Aorta (tissue), 5 donors: ENCODE measurements around the gene PGGHG. TPM values are rescaled to one million over a fixed set of nuclear protein-coding genes. Genes with fewer than 3 reads are reported as not detected.

ENCODE experiments used
- ATAC-seq: fragments of 200-7000 bp; cut with Tn5 transposase; one replicate; pipeline ENCODE4 v1.9.1; 2022; ENCODE audit warnings: moderate library complexity; ENCODE audit not compliant: low FRiP score
- DNase-seq, 2 donors: peaks; one replicate each; pipeline ENCODE4 v3.0.0-alpha.2; 2020
- H3K27ac ChIP-seq, 2 donors: one replicate each; pipeline ENCODE4 v1.5.1; 2013; ENCODE audit warnings: low read length in 2 of 2, mild to moderate bottlenecking in 2 of 2, moderate library complexity in 2 of 2, control low read depth in 1 of 2, inconsistent platforms in 1 of 2, low read depth in 1 of 2
- H3K27me3 ChIP-seq, 2 donors: one replicate each; pipeline ENCODE4 v1.6.1; 2013; ENCODE audit warnings: control low read depth in 1 of 2, low read length in 1 of 2, mild to moderate bottlenecking in 1 of 2, moderate library complexity in 1 of 2; ENCODE audit not compliant: insufficient read depth in 2 of 2, control insufficient read depth in 1 of 2
- H3K36me3 ChIP-seq, 2 donors: one replicate each; pipeline ENCODE4 v1.6.1; 2013; ENCODE audit warnings: control low read depth in 1 of 2, low read length in 1 of 2, mild to moderate bottlenecking in 1 of 2; ENCODE audit not compliant: insufficient read depth in 2 of 2, control insufficient read depth in 1 of 2
- H3K4me1 ChIP-seq, 2 donors: one replicate each; pipeline ENCODE4 v1.6.1; 2013; ENCODE audit warnings: low read length in 2 of 2, control low read depth in 1 of 2, mild to moderate bottlenecking in 1 of 2, moderate library complexity in 1 of 2; ENCODE audit not compliant: insufficient read depth in 2 of 2, control insufficient read depth in 1 of 2
- H3K4me3 ChIP-seq, 2 donors: one replicate each; pipeline ENCODE4 v1.5.1; 2013; ENCODE audit warnings: low read length in 2 of 2, control low read depth in 1 of 2, mild to moderate bottlenecking in 1 of 2
- H3K9me3 ChIP-seq: one replicate; pipeline ENCODE4 v1.6.1; 2013; ENCODE audit warnings: mild to moderate bottlenecking, low read length; ENCODE audit not compliant: control insufficient read depth
- WGBS, 2 donors: extraction: QIAGEN DNeasy Blood & Tissue Kit; methylation state at CpG; one replicate each; pipeline ENCODE4 v1.1.7; 2013; 5-methylcytosine and 5-hydroxymethylcytosine counted together
- intact Hi-C, 2 donors: fragments of 100-400 bp; cut with DNase I; formaldehyde crosslinking; loops; one replicate each; pipeline versions ENCODE4 v1.14.2 to v1.15.0; 2022
- polyA plus RNA-seq, 2 donors: library from polyadenylated mRNA; stranded (reverse); fragments of 200-250 nt; gene quantifications; one replicate each; pipeline ENCODE4 v1.2.3, GENCODE V29; 2013
- total RNA-seq, 2 donors: library from RNA; stranded (reverse); fragmentation: NEBNext Ultra II Directional; extraction: Animal tissue kit (Norgen Biotek cat#: 25700); gene quantifications; one replicate each; pipeline ENCODE4 v1.2.1, GENCODE V29; 2021
- donor health status: healthy with polysubstance abuse.
- donor health status: Bipolar disorder and iron deficiency.
- donor health status: DM: no; HTN: no; CAD: no.
- donor health status: DM: no; HTN: no; CAD: no.
- donor health status: DM: yes; HTN: yes; CAD: no.

PGGHG gene
- total and polyA plus RNA-seq, 4 donors = 23.9 to 197 (median 51.8) TPM

- Histone ChIP-seq H3K27ac (no peak within 1 kb of the TSS), H3K9me3 (no peaks in the 10 kb centered on the region), H3K36me3 (no peaks in the 10 kb centered on the region), H3K27me3 (no peaks in the 10 kb centered on the region), H3K4me3 (no peak within 1 kb of the TSS), H3K4me1 (no peaks in the 10 kb centered on the region)
- DNase-seq (peak; percentile 44 to 59), ATAC-seq (no peak)
- 53 to 54% methylated on average over 38 to 40 of the region's 40 CpGs for WGBS, 2 donors
- intact Hi-C loops = no loop called here
Measured at GRCh38 chr11:299081-299891, 10.4 kb downstream of the PGGHG start, which contains the start of gene IFITM5. Gene IFITM5, minus strand, starts transcription at chr11:299526. Its CDS starts 36 bp downstream, at chr11:299490.

- H3K36me3 ChIP-seq = no peaks in the 10 kb centered on the region
- intact Hi-C loops = loop anchor here in 1 of 2 donors (10.0 kb wide), 1 partner anchor 65 kb away; the partner anchor contains the start of genes PSMD13 and SIRT3
- no peaks in the 10 kb centered on the region for H3K9me3 ChIP-seq
- peak; percentile 53 to 77 for DNase-seq
- H3K27ac ChIP-seq = no peak overlapping the region
- WGBS, 2 donors = 5 to 9% methylated on average over 20 of the region's 20 CpGs
- no peaks in the 10 kb centered on the region for H3K4me1 ChIP-seq
- no peak overlapping the region for H3K4me3 ChIP-seq
- ATAC-seq = no peak
- no peaks in the 10 kb centered on the region for H3K27me3 ChIP-seq
Measured at GRCh38 chr11:299951-300735, 11.2 kb downstream of the PGGHG start.

- Histone ChIP-seq H3K27me3 (no peaks in the 10 kb centered on the region), H3K36me3 (no peaks in the 10 kb centered on the region), H3K9me3 (no peaks in the 10 kb centered on the region), H3K4me1 (no peaks in the 10 kb centered on the region), H3K4me3 (no peak overlapping the region), H3K27ac (no peak overlapping the region)
- ATAC-seq (no peak), DNase-seq (no peak)
- intact Hi-C loops = loop anchor here in 1 of 2 donors (10.0 kb wide), 1 partner anchor 69 kb away; the partner anchor contains the start of genes PSMD13 and SIRT3
- WGBS, 2 donors = 87 to 88% methylated on average over 12 of the region's 12 CpGs
Measured at GRCh38 chr11:303363-303762, 14.4 kb downstream of the PGGHG start.

DNA sequence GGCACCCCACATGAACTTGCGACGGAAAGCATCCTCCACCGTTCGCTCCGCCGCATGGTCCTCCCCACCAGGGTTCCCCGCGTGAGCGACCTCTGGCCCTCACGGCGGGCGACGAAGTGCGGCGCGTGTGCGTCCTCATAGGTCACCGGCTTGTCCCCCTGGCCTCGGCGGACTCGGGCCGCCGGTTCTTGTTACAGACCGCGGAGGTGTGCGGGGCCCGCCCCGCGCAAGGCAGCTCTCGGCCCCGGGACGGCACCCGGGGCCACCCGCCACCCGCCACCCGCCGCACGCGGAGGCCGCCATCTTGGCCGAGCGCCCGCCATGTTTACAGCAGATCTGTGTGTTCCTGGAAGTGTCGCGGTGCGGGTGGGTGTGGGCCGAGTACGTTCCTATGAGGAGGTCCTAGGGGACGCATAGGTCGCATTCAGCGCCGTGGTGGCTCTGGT is 15.2 kb downstream of the PGGHG start:
- DNase-seq (no peak), ATAC-seq (no peak)
- Histone ChIP-seq H3K9me3 (no peaks in the 10 kb centered on the region), H3K27me3 (no peaks in the 10 kb centered on the region), H3K36me3 (no peaks in the 10 kb centered on the region), H3K27ac (no peak overlapping the region), H3K4me3 (no peak overlapping the region), H3K4me1 (no peaks in the 10 kb centered on the region)
- WGBS, 2 donors = 68 to 76% methylated on average over 51 to 52 of the region's 52 CpGs
- intact Hi-C loops = loop anchor here in 1 of 2 donors (10.0 kb wide), 1 partner anchor 69 kb away; the partner anchor contains the start of genes PSMD13 and SIRT3

DNA sequence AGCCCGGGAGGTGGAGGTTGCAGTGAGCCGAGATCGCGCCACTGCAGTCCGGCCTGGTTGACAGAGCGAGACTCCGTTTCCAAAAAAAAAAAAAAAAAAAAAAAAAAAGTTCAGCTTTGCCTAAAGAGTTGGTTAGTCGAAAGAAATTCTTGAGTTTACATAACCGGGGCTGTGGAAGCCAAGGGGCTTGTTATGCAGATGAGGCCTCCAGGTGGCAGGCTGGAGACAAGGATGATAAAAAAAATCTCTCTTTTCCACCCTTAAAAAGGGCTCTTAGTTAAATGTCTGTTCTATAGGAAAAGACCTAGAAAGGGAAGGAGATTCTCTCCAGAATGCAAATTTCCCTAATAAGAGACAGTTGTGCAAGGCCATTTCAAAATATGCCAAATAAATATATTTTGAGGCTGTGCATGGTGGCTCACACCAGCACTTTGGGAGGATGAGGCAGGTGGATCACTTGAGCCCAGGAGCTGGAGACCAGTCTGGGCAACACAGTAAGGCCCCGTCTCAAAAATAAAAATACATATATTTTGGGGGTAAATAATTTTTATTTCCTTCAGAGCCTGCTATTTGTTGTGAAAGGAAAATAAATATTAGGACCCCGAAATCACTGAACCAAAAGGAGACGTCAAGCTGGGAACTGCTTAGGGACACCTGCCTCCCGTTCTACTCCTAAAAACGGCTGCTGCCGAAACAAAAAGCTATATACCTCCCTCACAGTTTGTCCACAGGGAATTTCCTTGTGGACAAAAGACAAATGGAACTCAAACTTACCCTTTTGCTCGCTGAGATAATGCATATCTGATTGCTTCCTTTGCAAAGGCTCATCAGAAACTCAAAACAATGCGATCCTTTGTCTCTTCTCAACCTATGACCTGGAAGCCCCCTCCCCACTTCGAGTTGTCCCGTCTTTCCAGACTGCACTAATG is 16.3 kb downstream of the PGGHG start:
- Histone ChIP-seq H3K36me3 (no peaks in the 10 kb centered on the region), H3K4me3 (no peak overlapping the region), H3K27me3 (no peaks in the 10 kb centered on the region), H3K9me3 (no peaks in the 10 kb centered on the region), H3K27ac (no peak overlapping the region), H3K4me1 (no peaks in the 10 kb centered on the region)
- WGBS, 2 donors = 38 to 40% methylated on average over 17 to 19 of the region's 19 CpGs
- intact Hi-C loops = loop anchor here (5.0 to 10.0 kb wide), 2 partner anchors 47 to 70 kb away; partner anchors contain the start of genes PSMD13 (in 1 of the 2) and SIRT3 (in 1 of the 2)
- DNase-seq (peak in 1 of 2 donors; percentile 73), ATAC-seq (no peak)

- Histone ChIP-seq H3K9me3 (no peaks in the 10 kb centered on the region), H3K27me3 (no peaks in the 10 kb centered on the region), H3K27ac (no peak overlapping the region), H3K36me3 (no peaks in the 10 kb centered on the region), H3K4me3 (no peak overlapping the region), H3K4me1 (no peaks in the 10 kb centered on the region)
- intact Hi-C loops = loop anchor here (5.0 to 10.0 kb wide), 2 partner anchors 46 to 71 kb away; partner anchors contain the start of genes PSMD13 (in 1 of the 2) and SIRT3 (in 1 of the 2)
- ATAC-seq = no peak
- DNase-seq = no peak
- 92 to 93% methylated on average over 10 of the region's 10 CpGs for WGBS, 2 donors
Measured at GRCh38 chr11:305844-306211, 16.9 kb downstream of the PGGHG start.

GRCh38 chr11:306645-307371 is 17.9 kb downstream of the PGGHG start:
- H3K27me3 ChIP-seq = no peaks in the 10 kb centered on the region
- DNase-seq = no peak
- H3K4me1 ChIP-seq = no peaks in the 10 kb centered on the region
- H3K27ac ChIP-seq = no peak overlapping the region
- WGBS, 2 donors = 96 to 98% methylated on average over 17 of the region's 17 CpGs
- H3K36me3 ChIP-seq = no peaks in the 10 kb centered on the region
- no peaks in the 10 kb centered on the region for H3K9me3 ChIP-seq
- intact Hi-C loops = loop anchor here (5.0 to 10.0 kb wide), 2 partner anchors 45 to 72 kb away; partner anchors contain the start of genes PSMD13 (in 1 of the 2) and SIRT3 (in 1 of the 2)
- no peak for ATAC-seq
- no peak overlapping the region for H3K4me3 ChIP-seq
